Gastroesophageal sphincter (tissue), 3 donors: ENCODE measurements around the gene INO80.
"Not testable (repeated sequence)": the region's sequence is repeated elsewhere in the genome, so short reads cannot be mapped to it uniquely, and the experiment has no call there.

Source experiments
- CTCF ChIP-seq, 4 experiments: fragments of 200-600 bp in 2 of 4; fragments of 450-650 bp in 2 of 4; sonication (generic) in 1 of 4; IDR thresholded peaks; one replicate each; pipeline ENCODE4 v1.5.1; 2017 to 2019; ENCODE audit warnings: antibody characterized with exemption in 4 of 4, mild to moderate bottlenecking in 2 of 4, moderate library complexity in 2 of 4
- POLR2A ChIP-seq, 2 donors: fragments of 450-650 bp; IDR thresholded peaks; one replicate each; pipeline ENCODE4 v1.6.1; 2017; ENCODE audit warnings: antibody characterized with exemption in 2 of 2, mild to moderate bottlenecking in 2 of 2, moderate library complexity in 1 of 2
- POLR2AphosphoS5 ChIP-seq: sonication (generic); formaldehyde crosslinking; IDR thresholded peaks from one replicate; pipeline ENCODE4 v1.6.1; 2017; ENCODE audit warnings: antibody characterized with exemption

- TF ChIP-seq CTCF (IDR thresholded peaks at IDR 0.05); POLR2A (IDR thresholded peaks at IDR 0.05); POLR2AphosphoS5: not testable (repeated sequence)
Observed at GRCh38 chr15:41078879-41079278, 37.2 kb downstream of the INO80 start.
